Coronary artery (tissue), 2 donors: ENCODE measurements around the gene LTBP2.

ENCODE experiments used
- DNase-seq: peaks from one replicate; pipeline ENCODE4 v3.0.0-alpha.2; 2017; ENCODE audit warnings: low spot score
- H3K27ac ChIP-seq, 2 donors: fragments of 200-600 bp; sonication (generic); one replicate each; pipeline ENCODE4 v1.5.1; 2016 to 2019
- H3K4me3 ChIP-seq: fragments of 200-600 bp; sonication (generic); 2 replicates; pipeline ENCODE4 v1.5.1; 2016; ENCODE audit warnings: mild to moderate bottlenecking, moderate library complexity
- CTCF ChIP-seq: fragments of 200-600 bp; sonication (generic); IDR thresholded peaks from one replicate; pipeline ENCODE4 v1.5.1; 2019; ENCODE audit warnings: antibody characterized with exemption

The LTBP2 gene

DNA sequence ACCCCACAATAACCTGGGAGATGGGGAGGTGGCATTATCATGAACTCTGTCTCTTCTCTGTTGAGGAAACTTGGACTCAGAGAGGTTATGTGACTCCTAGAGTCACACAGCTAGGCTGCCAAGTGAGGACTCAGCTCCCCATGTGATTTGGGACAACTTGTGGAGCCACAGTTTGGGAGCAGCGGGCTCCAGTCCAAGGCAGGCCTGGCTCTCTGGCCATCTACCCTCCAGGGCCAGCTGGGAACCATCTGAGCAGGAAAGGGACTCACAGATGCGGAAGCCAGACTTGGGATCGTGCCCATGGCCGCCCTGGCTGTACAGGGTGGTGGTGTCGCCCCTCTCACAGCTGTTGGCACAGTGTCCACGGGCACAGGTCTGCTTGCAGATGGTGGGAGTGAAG is 59.4 kb downstream of the LTBP2 start:
- DNase-seq = peak; percentile 93
- peak overlapping the region; percentile 61 for H3K4me3 ChIP-seq
- no peak for TF ChIP-seq CTCF
- peak overlapping the region; percentile 78 to 92 for H3K27ac ChIP-seq

GRCh38 chr14:74551431-74552371 is 60.3 kb downstream of the LTBP2 start:
- DNase-seq = peak; percentile 85
- no peak for TF ChIP-seq CTCF
- peak overlapping the region; percentile 61 for H3K4me3 ChIP-seq
- peak overlapping the region; percentile 78 to 92 for H3K27ac ChIP-seq

DNA sequence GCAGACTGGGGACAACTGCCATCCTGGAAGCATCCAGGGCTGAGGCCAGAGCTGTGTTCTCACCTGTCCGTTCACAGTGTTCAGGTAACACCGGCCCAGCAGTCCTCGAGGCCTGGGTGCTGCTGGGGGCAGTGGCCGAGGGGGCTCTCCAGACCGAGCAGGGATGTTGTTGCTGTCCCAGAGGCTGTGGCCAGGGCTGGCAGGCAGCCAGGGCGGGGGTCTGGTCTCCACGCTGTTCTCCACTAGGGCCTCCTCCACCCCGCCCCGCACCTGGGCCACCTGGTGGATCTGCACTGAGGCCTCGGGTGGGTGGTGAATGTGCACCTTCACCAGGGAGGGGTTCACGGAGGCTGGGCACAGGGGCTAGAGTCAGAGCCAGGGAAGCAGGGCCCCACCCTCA is 61.0 kb downstream of the LTBP2 start:
- DNase-seq = no peak
- TF ChIP-seq CTCF = no peak
- peak overlapping the region; percentile 78 to 92 for H3K27ac ChIP-seq
- no peak overlapping the region for H3K4me3 ChIP-seq

DNA sequence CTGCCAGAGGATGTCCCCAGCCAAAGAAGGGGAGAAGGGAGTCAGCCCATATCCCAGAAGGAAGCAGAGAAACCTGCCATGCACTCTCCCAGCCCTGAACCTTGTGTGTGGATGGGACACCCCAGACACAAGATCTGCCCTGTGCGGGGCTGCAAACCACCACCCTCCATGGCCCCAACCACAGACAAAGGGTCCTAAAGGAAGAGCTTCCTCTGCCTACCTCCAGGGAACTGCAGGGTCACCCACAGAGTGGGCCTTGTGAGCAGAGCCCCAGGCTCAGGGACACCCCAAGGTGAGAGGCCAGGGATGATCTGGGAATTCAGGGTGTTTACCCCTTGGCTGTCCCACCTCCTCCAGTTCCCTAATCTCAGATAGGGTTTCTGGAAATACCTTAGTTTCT is 62.0 kb downstream of the LTBP2 start:
- Histone ChIP-seq H3K27ac (peak overlapping the region; percentile 37 to 92), H3K4me3 (no peak overlapping the region)
- DNase-seq = no peak
- no peak for TF ChIP-seq CTCF

- Histone ChIP-seq H3K27ac (peak overlapping the region; percentile 37 to 92), H3K4me3 (no peak overlapping the region)
- no peak for DNase-seq
- TF ChIP-seq CTCF = no peak
Measured at GRCh38 chr14:74549588-74549987, 62.4 kb downstream of the LTBP2 start.

DNA sequence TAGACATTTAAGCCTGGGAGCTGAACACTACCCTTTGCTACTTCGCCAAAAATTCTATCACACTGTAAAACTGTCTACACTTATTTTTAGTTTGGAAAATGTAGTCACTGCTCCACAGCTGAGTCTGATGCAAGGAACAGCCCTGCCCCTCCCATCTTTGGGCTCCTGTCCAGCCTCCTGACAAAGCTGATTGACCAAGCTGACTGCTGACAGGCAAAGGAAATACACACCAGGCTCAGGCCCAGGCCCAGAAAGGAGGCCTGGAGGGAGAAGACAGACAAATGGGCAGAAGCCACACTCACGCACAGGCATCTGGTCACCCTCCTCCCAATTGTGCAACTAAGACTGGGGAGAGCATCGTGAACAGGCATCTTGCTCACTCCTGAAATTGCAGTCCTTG is 63.2 kb downstream of the LTBP2 start:
- H3K27ac ChIP-seq = peak overlapping the region; percentile 37 to 92
- no peak overlapping the region for H3K4me3 ChIP-seq
- DNase-seq = peak; percentile 91
- no peak for TF ChIP-seq CTCF
